Measurements from ENCODE around the gene POLR3B.
"Not testable (repeated sequence)": the region's sequence is repeated elsewhere in the genome, so short reads cannot be mapped to it uniquely, and the experiment has no call there.

The POLR3B gene

GRCh38 chr12:106357549-106358395 is at the start of gene POLR3B:
Gene POLR3B, plus strand, starts transcription at chr12:106357748. Its CDS starts 132 bp downstream, at chr12:106357880.
- peak; percentile 99 for DNase-seq (ENCODE audit: low spot score)

- DNase-seq (ENCODE audit: low spot score), result no peak
Observed at GRCh38 chr12:106308121-106308520, 49.4 kb upstream of the POLR3B start.

- DNase-seq (ENCODE audit: low spot score), result no peak
Observed at GRCh38 chr12:106308611-106309010, 48.9 kb upstream of the POLR3B start.

- DNase-seq (ENCODE audit: low spot score), result no peak
Observed at GRCh38 chr12:106309671-106310505, 47.7 kb upstream of the POLR3B start.

GRCh38 chr12:106310687-106311086 is 46.9 kb upstream of the POLR3B start:
- no peak for DNase-seq (ENCODE audit: low spot score)

GRCh38 chr12:106311139-106311538 is 46.4 kb upstream of the POLR3B start:
- DNase-seq (ENCODE audit: low spot score), result no peak

GRCh38 chr12:106313413-106313812 is 44.1 kb upstream of the POLR3B start:
- DNase-seq (ENCODE audit: low spot score), result not testable (repeated sequence)

- DNase-seq (ENCODE audit: low spot score), result no peak
Observed at GRCh38 chr12:106315523-106315922, 42.0 kb upstream of the POLR3B start.

GRCh38 chr12:106317406-106318082 is 40.0 kb upstream of the POLR3B start:
- no peak for DNase-seq (ENCODE audit: low spot score)

GRCh38 chr12:106321139-106321850 is 36.3 kb upstream of the POLR3B start:
- no peak for DNase-seq (ENCODE audit: low spot score)

GRCh38 chr12:106323537-106323936 is 34.0 kb upstream of the POLR3B start:
- no peak for DNase-seq (ENCODE audit: low spot score)

GRCh38 chr12:106327309-106327869 is 30.2 kb upstream of the POLR3B start:
- no peak for DNase-seq (ENCODE audit: low spot score)

GRCh38 chr12:106328735-106329134 is 28.8 kb upstream of the POLR3B start:
- no peak for DNase-seq (ENCODE audit: low spot score)

GRCh38 chr12:106329231-106329982 is 28.1 kb upstream of the POLR3B start:
- DNase-seq (ENCODE audit: low spot score), result no peak

GRCh38 chr12:106331599-106331998 is 25.9 kb upstream of the POLR3B start:
- DNase-seq (ENCODE audit: low spot score), result no peak

GRCh38 chr12:106332536-106332935 is 25.0 kb upstream of the POLR3B start:
- DNase-seq (ENCODE audit: low spot score), result no peak

- DNase-seq (ENCODE audit: low spot score), result no peak
Observed at GRCh38 chr12:106333010-106333409, 24.5 kb upstream of the POLR3B start.

GRCh38 chr12:106333756-106334155 is 23.8 kb upstream of the POLR3B start:
- no peak for DNase-seq (ENCODE audit: low spot score)

- DNase-seq (ENCODE audit: low spot score), result no peak
Observed at GRCh38 chr12:106341086-106341877, 16.3 kb upstream of the POLR3B start.
